GM21526 (cell line): Measurements from ENCODE around the gene ZSWIM6.
"Not testable (repeated sequence)": the region's sequence is repeated elsewhere in the genome, so short reads cannot be mapped to it uniquely, and the experiment has no call there.

Experiments used
- ATAC-seq: cut with Tn5 transposase; IDR thresholded peaks from one replicate; pipeline ENCODE4 v1.9.1; 2021; ENCODE audit warnings: moderate library complexity; ENCODE audit not compliant: unreplicated experiment, low FRiP score

The ZSWIM6 gene

GRCh38 chr5:61402244-61402823, 70.3 kb downstream of the ZSWIM6 start:
- no peak for ATAC-seq

GRCh38 chr5:61402970-61403900, 71.2 kb downstream of the ZSWIM6 start:
- ATAC-seq, result no peak

- ATAC-seq, result no peak
Measured at GRCh38 chr5:61405511-61406295, 73.6 kb downstream of the ZSWIM6 start.

- not testable (repeated sequence) for ATAC-seq
Measured at GRCh38 chr5:61406497-61406896, 74.4 kb downstream of the ZSWIM6 start.

GRCh38 chr5:61407706-61408270, 75.7 kb downstream of the ZSWIM6 start:
- ATAC-seq, result no peak

- peak; percentile 99 for ATAC-seq
Measured at GRCh38 chr5:61408476-61409168, 76.6 kb downstream of the ZSWIM6 start.

- ATAC-seq, result no peak
Measured at GRCh38 chr5:61409568-61409967, 77.5 kb downstream of the ZSWIM6 start.

- ATAC-seq, result no peak
Measured at GRCh38 chr5:61410811-61411210, 78.8 kb downstream of the ZSWIM6 start.

- no peak for ATAC-seq
Measured at GRCh38 chr5:61412361-61412760, 80.3 kb downstream of the ZSWIM6 start.

GRCh38 chr5:61413205-61413604, 81.1 kb downstream of the ZSWIM6 start:
- ATAC-seq, result not testable (repeated sequence)

- no peak for ATAC-seq
Measured at GRCh38 chr5:61414806-61415205, 82.7 kb downstream of the ZSWIM6 start.

- no peak for ATAC-seq
Measured at GRCh38 chr5:61416010-61416409, 84.0 kb downstream of the ZSWIM6 start.

- no peak for ATAC-seq
Measured at GRCh38 chr5:61416420-61416819, 84.4 kb downstream of the ZSWIM6 start.

- no peak for ATAC-seq
Measured at GRCh38 chr5:61417340-61417739, 85.3 kb downstream of the ZSWIM6 start.

GRCh38 chr5:61417851-61418250, 85.8 kb downstream of the ZSWIM6 start:
- no peak for ATAC-seq

- ATAC-seq, result no peak
Measured at GRCh38 chr5:61419106-61419505, 87.0 kb downstream of the ZSWIM6 start.

GRCh38 chr5:61420016-61420415, 88.0 kb downstream of the ZSWIM6 start:
- no peak for ATAC-seq

GRCh38 chr5:61421262-61421661, 89.2 kb downstream of the ZSWIM6 start:
- not testable (repeated sequence) for ATAC-seq

GRCh38 chr5:61423487-61424145, 91.6 kb downstream of the ZSWIM6 start:
- no peak for ATAC-seq

- ATAC-seq, result no peak
Measured at GRCh38 chr5:61425918-61426317, 93.9 kb downstream of the ZSWIM6 start.
